Heart right ventricle (tissue), 16 donors: ENCODE measurements around the gene SPSB1. TPM values are rescaled to one million over a fixed set of nuclear protein-coding genes. Genes with fewer than 3 reads are reported as not detected.
"Not testable (repeated sequence)": the region's sequence is repeated elsewhere in the genome, so short reads cannot be mapped to it uniquely, and the experiment has no call there.

Source experiments
- ATAC-seq, 8 donors: fragments of 200-7000 bp; cut with Tn5 transposase; one replicate each; pipeline ENCODE4 v1.9.1; 2020; ENCODE audit warnings: mild to moderate bottlenecking in 8 of 8, moderate library complexity in 8 of 8, moderate number of reproducible peaks in 1 of 8
- DNase-seq, 2 donors: peaks; one replicate each; pipeline ENCODE4 v3.0.0-alpha.2; 2020
- H3K27ac ChIP-seq, 10 donors: fragments of 200-600 bp; sonication (generic) in 2 of 10; one replicate each; pipeline versions ENCODE4 v1.5.0 to v1.8.0; 2020 to 2022; ENCODE audit warnings: mild to moderate bottlenecking in 3 of 10
- H3K27me3 ChIP-seq, 7 donors: fragments of 200-600 bp; one replicate each; pipeline ENCODE4 v1.8.0; 2021 to 2022; ENCODE audit warnings: mild to moderate bottlenecking in 2 of 7
- H3K36me3 ChIP-seq, 9 donors: fragments of 200-600 bp; sonication (generic) in 1 of 9; one replicate each; pipeline versions ENCODE4 v1.5.0 to v1.8.0; 2020 to 2022; ENCODE audit warnings: mild to moderate bottlenecking in 2 of 9
- H3K4me1 ChIP-seq, 9 donors: fragments of 200-600 bp; sonication (generic) in 1 of 9; one replicate each; pipeline versions ENCODE4 v1.5.0 to v1.8.0; 2020 to 2022; ENCODE audit warnings: mild to moderate bottlenecking in 4 of 9
- H3K4me3 ChIP-seq, 10 donors: fragments of 200-600 bp; sonication (generic) in 2 of 10; one replicate each; pipeline versions ENCODE4 v1.5.0 to v1.8.0; 2020 to 2022; ENCODE audit warnings: mild to moderate bottlenecking in 7 of 10, moderate library complexity in 2 of 10
- H3K9me3 ChIP-seq, 11 donors: fragments of 200-600 bp in 10 of 11; sonication (generic) in 2 of 11; one replicate each; pipeline versions ENCODE4 v1.5.0 to v1.8.0; 2013 to 2022; ENCODE audit warnings: mild to moderate bottlenecking in 2 of 11, control low read depth in 1 of 11, moderate library complexity in 1 of 11
- CTCF ChIP-seq, 9 donors: fragments of 200-600 bp; sonication (generic) in 2 of 9; IDR thresholded peaks; one replicate each; pipeline versions ENCODE4 v1.5.0 to v1.8.0; 2021 to 2022; ENCODE audit warnings: antibody characterized with exemption in 9 of 9, mild to moderate bottlenecking in 5 of 9, moderate library complexity in 1 of 9
- WGBS, 2 donors: extraction: QIAGEN DNeasy Blood & Tissue Kit; methylation state at CpG; one replicate each; pipeline ENCODE4 v1.1.7; 2013; ENCODE audit warnings: inconsistent platforms in 1 of 2; 5-methylcytosine and 5-hydroxymethylcytosine counted together
- intact Hi-C, 10 donors: fragments of 100-400 bp; cut with DNase I; formaldehyde crosslinking; loops; one replicate each; pipeline versions ENCODE4 v1.11.1 to v1.14.2; 2022
- polyA plus RNA-seq, 2 donors: library from polyadenylated mRNA; stranded (reverse); fragments of 200-250 nt; gene quantifications; one replicate each; pipeline ENCODE4 v1.2.3, GENCODE V29; 2013
- total RNA-seq, 10 donors: library from RNA; stranded (reverse); fragmentation: NEBNext Ultra II Directional in 3 of 10; extraction: Animal tissue kit (Norgen Biotek cat#: 25700) in 3 of 10; gene quantifications; one replicate each; pipeline versions ENCODE4 v1.2.1 to v1.2.4, GENCODE V29; 2021 to 2023
- donor health status: Arrhythmogenic right ventricular cardiomyopathy.
- donor health status: ischemic (EF 13 %, LVEDD 7.1; RV severe dilation, severe dysfunction).
- donor health status: healthy with polysubstance abuse.
- donor health status: DM: no; HTN: yes; CAD: no.
- donor health status: DM: no; HTN: no; CAD: no.
- donor health status: ischemic (EF 25% LVEDD 6.9; RV normal size, moderate dysfunction).
- donor health status: ischemic (EF 25% LVEDD 5.7; RV mildly dilated, moderate dysfunction).
- donor health status: healthy.
- donor health status: DM: yes; HTN: yes; CAD: no.
- donor health status: Ischemic cardiomyopathy.
- donor health status: ischemic (EF 35%, LVEDD 5.7; RV mildly dilated, moderate dysfunction).
- donor health status: nonischemic (EF 11% LVEDD 7.7; RV severe dilation, severe dysfunction).
- donor health status: DM: yes; HTN: yes; CAD: no.
- donor health status: PGD.
- donor health status: ischemic (EF 29% LVEDD 5.4; RV normal size, mild dysfunction).
- donor health status: nonischemic (EF 23%, LVEDD 6.1; RV moderate dilation, normal function).

The SPSB1 gene
- total and polyA plus RNA-seq, 12 donors, result 5.5 to 16.5 (median 8.8) TPM

- peak; percentile 86 to 97 (median 92) for ATAC-seq
Observed at GRCh38 chr1:9384751-9385245, 92.1 kb downstream of the SPSB1 start.

GRCh38 chr1:9385392-9385791 lies 92.7 kb downstream of the SPSB1 start:
- not testable (repeated sequence) for DNase-seq, H3K36me3 ChIP-seq, ATAC-seq, H3K27me3 ChIP-seq, H3K9me3 ChIP-seq, H3K4me3 ChIP-seq
- peaks cover 7 to 41% (median 22%) of the 10 kb centered on the region in 9 donors for H3K4me1 ChIP-seq
- H3K27ac ChIP-seq, result peak overlapping the region in 7 of 10 donors; percentile 11 to 83 (median 72)
- 91 to 93% methylated on average over 10 of the region's 10 CpGs for WGBS, 2 donors
- intact Hi-C loops, result loop anchor here in 3 of 10 donors (5.0 to 10.0 kb wide), 2 partner anchors 57 to 59 kb away; no protein-coding TSS in a partner anchor

More at GRCh38 chr1:9384751-9385245, 92.1 kb downstream of the SPSB1 start:
- Histone ChIP-seq H3K4me1 (peaks cover 7 to 41% (median 22%) of the 10 kb centered on the region in 9 donors), H3K27ac (peak overlapping the region in 9 of 10 donors; percentile 31 to 83 (median 72)), H3K36me3 (no peaks in the 10 kb centered on the region), H3K9me3 (no peaks in the 10 kb centered on the region), H3K27me3 (peaks cover 0 to under 1% (median 0%) of the 10 kb centered on the region in 7 donors), H3K4me3 (no peak overlapping the region)
- DNase-seq, result peak; percentile 68 to 75
- WGBS, 2 donors, result 30 to 32% methylated on average over 18 of the region's 18 CpGs
- intact Hi-C loops, result loop anchor here in 3 of 10 donors (5.0 to 10.0 kb wide), 2 partner anchors 58 to 60 kb away; no protein-coding TSS in a partner anchor
- peak in 3 of 9 donors; percentile 8 to 22 (median 18) for TF ChIP-seq CTCF (IDR thresholded peaks at IDR 0.05)

GRCh38 chr1:9385801-9386573 lies 93.3 kb downstream of the SPSB1 start:
- Histone ChIP-seq H3K4me3 (no peak overlapping the region), H3K4me1 (peaks cover 7 to 41% (median 22%) of the 10 kb centered on the region in 9 donors), H3K36me3 (no peaks in the 10 kb centered on the region), H3K27me3 (peaks cover 0 to 4% (median 0%) of the 10 kb centered on the region in 7 donors), H3K27ac (peak overlapping the region in 3 of 10 donors; percentile 73 to 83 (median 76)), H3K9me3 (no peaks in the 10 kb centered on the region)
- DNase-seq (no peak), ATAC-seq (peak in 1 of 8 donors; percentile 5)
- intact Hi-C loops, result loop anchor here in 3 of 10 donors (5.0 to 10.0 kb wide), 2 partner anchors 56 to 59 kb away; no protein-coding TSS in a partner anchor
- 87 to 93% methylated on average over 20 of the region's 20 CpGs for WGBS, 2 donors
- TF ChIP-seq CTCF (IDR thresholded peaks at IDR 0.05), result no peak

- peak in 1 of 2 donors; percentile 38 for DNase-seq
- intact Hi-C loops, result loop anchor here in 3 of 10 donors (5.0 to 10.0 kb wide), 2 partner anchors 54 to 56 kb away; no protein-coding TSS in a partner anchor
Observed at GRCh38 chr1:9388335-9389180, 95.9 kb downstream of the SPSB1 start.

More at GRCh38 chr1:9388335-9389180, 95.9 kb downstream of the SPSB1 start:
- WGBS, 2 donors, result 60 to 70% methylated on average over 18 of the region's 18 CpGs
- TF ChIP-seq CTCF (IDR thresholded peaks at IDR 0.05), result no peak
- H3K9me3 ChIP-seq, result no peaks in the 10 kb centered on the region
- no peaks in the 10 kb centered on the region for H3K36me3 ChIP-seq
- ATAC-seq, result peak in 1 of 8 donors; percentile 45
- H3K27ac ChIP-seq, result peak overlapping the region in 1 of 10 donors; percentile 31
- H3K4me3 ChIP-seq, result no peak overlapping the region
- H3K4me1 ChIP-seq, result peaks cover 7 to 34% (median 22%) of the 10 kb centered on the region in 9 donors
- H3K27me3 ChIP-seq, result peaks cover 0 to 4% (median 0%) of the 10 kb centered on the region in 7 donors
